H1 (cell line): ENCODE data around the gene GPANK1. TPM values are rescaled to one million over a fixed set of nuclear protein-coding genes. Genes with fewer than 3 reads are reported as not detected.

ENCODE experiments used
- CTCF ChIA-PET: fragments of 300-600 bp; sonication (Branson Sonifier 250); formaldehyde crosslinking; loops from one replicate; lab custom pipeline; 2021; ENCODE audit not compliant: partially characterized antibody; lab: Charles Lee
- POLR2A ChIA-PET: fragments of 300-600 bp; sonication (Branson Sonifier 250); formaldehyde crosslinking; loops from one replicate; lab custom pipeline; 2021; ENCODE audit warnings: inconsistent platforms; ENCODE audit not compliant: partially characterized antibody; lab: Charles Lee
- DNase-seq, 2 experiments: peaks; one replicate each; pipeline versions ENCODE4 v3.0.0 to v3.0.0-alpha.2; 2010 to 2022; ENCODE audit warnings: low spot score in 2 of 2, low read depth in 1 of 2, mixed read lengths in 1 of 2
- FAIRE-seq: peaks from 2 replicates; lab custom pipeline; 2011; peaks lifted over from hg19 to GRCh38; lab: Jason Lieb, UNC
- H2AFZ ChIP-seq: 2 replicates; pipeline ENCODE4 v1.8.1; 2012; ENCODE audit warnings: low read length, inconsistent platforms
- H2AK5ac ChIP-seq: 2 replicates; pipeline ENCODE4 v1.6.1; 2013; ENCODE audit warnings: low read depth, low read length
- H2BK120ac ChIP-seq: replicated peaks from 2 replicates; pipeline ENCODE3; 2013; ENCODE audit warnings: low read depth, low read length, inconsistent platforms
- H2BK12ac ChIP-seq: 2 replicates; pipeline ENCODE4 v1.6.1; 2013; ENCODE audit warnings: low read depth, low read length
- H2BK15ac ChIP-seq: 2 replicates; pipeline ENCODE4 v1.6.1; 2013; ENCODE audit warnings: low read length
- H2BK20ac ChIP-seq: 2 replicates; pipeline ENCODE4 v1.6.1; 2013; ENCODE audit warnings: low read length
- H2BK5ac ChIP-seq: 2 replicates; pipeline ENCODE4 v1.6.1; 2013; ENCODE audit warnings: low read depth, low read length
- H3K14ac ChIP-seq: 2 replicates; pipeline ENCODE4 v1.6.1; 2013; ENCODE audit warnings: inconsistent platforms; ENCODE audit not compliant: insufficient read length
- H3K18ac ChIP-seq: 2 replicates; pipeline ENCODE4 v1.6.1; 2013; ENCODE audit warnings: low read length; ENCODE audit errors: extremely low read depth
- H3K23ac ChIP-seq: 2 replicates; pipeline ENCODE4 v1.6.1; 2013; ENCODE audit warnings: inconsistent platforms; ENCODE audit not compliant: insufficient read length
- H3K23me2 ChIP-seq: 2 replicates; pipeline ENCODE4 v1.6.1; 2013; ENCODE audit warnings: low read depth, low read length
- H3K27ac ChIP-seq: 2 replicates; pipeline ENCODE4 v1.6.1; 2011; ENCODE audit warnings: low read depth, low read length, inconsistent platforms
- H3K27me3 ChIP-seq, 4 experiments: replicated peaks in 1 of 4; 1 replicate in 1 of 4; 2 replicates in 3 of 4; pipeline versions ENCODE4 v1.6.1 to v1.8.1; 2011 to 2013; ENCODE audit warnings: low read length in 3 of 4, mild to moderate bottlenecking in 3 of 4, inconsistent platforms in 2 of 4, mixed read lengths in 2 of 4, moderate library complexity in 1 of 4; ENCODE audit not compliant: control insufficient read depth in 3 of 4, insufficient read depth in 3 of 4; ENCODE audit errors: extremely low read depth in 1 of 4
- H3K36me3 ChIP-seq, 4 experiments: 2 replicates each; pipeline versions ENCODE4 v1.6.1 to v1.8.1; 2011 to 2013; ENCODE audit warnings: mild to moderate bottlenecking in 4 of 4, low read length in 3 of 4, moderate library complexity in 2 of 4, control low read depth in 1 of 4, inconsistent platforms in 1 of 4; ENCODE audit not compliant: insufficient read depth in 4 of 4, control insufficient read depth in 2 of 4
- H3K4ac ChIP-seq: replicated peaks from 2 replicates; pipeline ENCODE3; 2013; ENCODE audit warnings: low read length, low read depth, mixed read lengths, inconsistent platforms; ENCODE audit not compliant: insufficient read length
- H3K4me1 ChIP-seq, 4 experiments: replicated peaks in 1 of 4; 1 replicate in 1 of 4; 2 replicates in 3 of 4; pipeline versions ENCODE4 v1.6.1 to v1.8.1; 2011 to 2013; ENCODE audit warnings: low read length in 3 of 4, inconsistent platforms in 2 of 4, mixed read lengths in 1 of 4; ENCODE audit not compliant: insufficient read depth in 4 of 4, control insufficient read depth in 3 of 4
- H3K4me2 ChIP-seq, 2 experiments: 2 replicates each; pipeline versions ENCODE4 v1.6.1 to v1.8.1; 2011 to 2013; ENCODE audit warnings: low read depth in 2 of 2, low read length in 2 of 2, control low read depth in 1 of 2, inconsistent platforms in 1 of 2, mild to moderate bottlenecking in 1 of 2; ENCODE audit not compliant: insufficient read depth in 1 of 2
- H3K4me3 ChIP-seq, 4 experiments: fragments of 200-600, 300-600 bp in 1 of 4; sonication (generic), shearing (Covaris generic), sonication (Bioruptor Twin) in 1 of 4; 2 replicates each; pipeline versions ENCODE4 v1.5.1 to v1.8.1; 2011 to 2016; ENCODE audit warnings: low read length in 4 of 4, low read depth in 3 of 4, control low read depth in 2 of 4, inconsistent platforms in 2 of 4, mild to moderate bottlenecking in 2 of 4, mixed read lengths in 1 of 4, moderate library complexity in 1 of 4; ENCODE audit not compliant: insufficient read depth in 2 of 4; ENCODE audit errors: extremely low read depth in 1 of 4
- H3K56ac ChIP-seq: replicated peaks from 2 replicates; pipeline ENCODE3; 2013; ENCODE audit warnings: low read depth, mild to moderate bottlenecking, mixed read lengths, low read length, inconsistent platforms; ENCODE audit not compliant: insufficient read length
- H3K79me1 ChIP-seq: 2 replicates; pipeline ENCODE4 v1.6.1; 2013; ENCODE audit warnings: low read depth, low read length, control low read depth
- H3K79me2 ChIP-seq, 2 experiments: 2 replicates each; pipeline versions ENCODE4 v1.6.1 to v1.8.1; 2012 to 2013; ENCODE audit warnings: low read length in 2 of 2, mild to moderate bottlenecking in 2 of 2, inconsistent platforms in 1 of 2; ENCODE audit not compliant: insufficient read depth in 2 of 2, control insufficient read depth in 1 of 2
- H3K9ac ChIP-seq, 4 experiments: replicated peaks in 1 of 4; 1 replicate in 1 of 4; 2 replicates in 3 of 4; pipeline versions ENCODE4 v1.6.1 to v1.8.1; 2011 to 2013; ENCODE audit warnings: low read depth in 3 of 4, low read length in 3 of 4, control low read depth in 2 of 4, mild to moderate bottlenecking in 2 of 4, moderate library complexity in 2 of 4, inconsistent platforms in 1 of 4; ENCODE audit errors: extremely low read depth in 1 of 4
- H3K9me3 ChIP-seq, 2 experiments: 2 replicates each; pipeline versions ENCODE4 v1.6.1 to v1.8.1; 2012 to 2013; ENCODE audit warnings: mild to moderate bottlenecking in 2 of 2, moderate library complexity in 2 of 2, control low read depth in 1 of 2, inconsistent platforms in 1 of 2, low read depth in 1 of 2, low read length in 1 of 2, mixed read lengths in 1 of 2; ENCODE audit not compliant: insufficient read depth in 2 of 2
- H4K20me1 ChIP-seq, 2 experiments: replicated peaks in 1 of 2; 2 replicates each; pipeline versions ENCODE3 to v1.8.1; 2011 to 2013; ENCODE audit warnings: inconsistent platforms in 2 of 2, low read length in 2 of 2, mild to moderate bottlenecking in 1 of 2; ENCODE audit not compliant: insufficient read depth in 2 of 2, control insufficient read depth in 1 of 2
- H4K5ac ChIP-seq: 2 replicates; pipeline ENCODE4 v1.6.1; 2013; ENCODE audit warnings: low read length, low read depth, mixed read lengths, inconsistent platforms; ENCODE audit not compliant: insufficient read length
- H4K8ac ChIP-seq: 2 replicates; pipeline ENCODE4 v1.8.0; 2013; ENCODE audit warnings: mild to moderate bottlenecking, moderate library complexity, low read length, inconsistent platforms; ENCODE audit not compliant: insufficient read depth; ENCODE audit errors: extremely low read depth
- H4K91ac ChIP-seq: replicated peaks from 2 replicates; pipeline ENCODE3; 2013; ENCODE audit warnings: low read length, mixed read lengths, inconsistent platforms; ENCODE audit not compliant: insufficient read length
- CREB1 ChIP-seq: IDR thresholded peaks from 2 replicates; pipeline ENCODE4 v1.6.1; 2012; ENCODE audit warnings: inconsistent platforms
- EGR1 ChIP-seq: IDR thresholded peaks from 2 replicates; pipeline ENCODE4 v1.6.1; 2011; ENCODE audit warnings: low read depth, low read length, borderline replicate concordance
- JUN ChIP-seq: IDR thresholded peaks from 2 replicates; pipeline ENCODE4 v1.6.1; 2011; ENCODE audit warnings: low read depth, mild to moderate bottlenecking, improper control_type of control experiment, low read length
- KDM5A ChIP-seq: fragments of 200-600 bp; IDR thresholded peaks from 2 replicates; pipeline ENCODE4 v1.7.1; 2012; ENCODE audit warnings: mild to moderate bottlenecking, low read length, inconsistent platforms, mixed read lengths
- NANOG ChIP-seq: IDR thresholded peaks from 2 replicates; pipeline ENCODE4 v1.6.1; 2011; ENCODE audit warnings: low read length, low read depth, mild to moderate bottlenecking, inconsistent platforms; ENCODE audit not compliant: insufficient read depth, poor library complexity, severe bottlenecking
- SIRT6 ChIP-seq: IDR thresholded peaks from one replicate; pipeline ENCODE4 v1.7.1; 2012; ENCODE audit warnings: low read length, inconsistent platforms
- WGBS, 2 experiments: shearing (Covaris generic) in 1 of 2; methylation state at CpG; one replicate each; pipeline versions ENCODE4 v1.1.6 to v1.1.7; 2013 to 2015; ENCODE audit warnings: low lambda C conversion rate in 2 of 2, mixed read lengths in 2 of 2, inconsistent platforms in 1 of 2, low coverage in 1 of 2, missing lambda C conversion rate in 1 of 2; ENCODE audit not compliant: insufficient replicate concordance in 2 of 2, insufficient coverage in 1 of 2, insufficient read length in 1 of 2; ENCODE audit errors: extremely low coverage in 1 of 2, missing lambda C conversion rate in 1 of 2; 5-methylcytosine and 5-hydroxymethylcytosine counted together
- polyA plus RNA-seq, 7 experiments: library from polyadenylated mRNA; depleted of rRNA in 3 of 7; stranded (reverse) in 5 of 7; unstranded in 2 of 7; fragments of >200 nt in 5 of 7; fragments of 200-250 nt in 2 of 7; gene quantifications; 1 replicate in 5 of 7; 2 replicates in 1 of 7; 4 replicates in 1 of 7; pipeline versions ENCODE4 v1.2.1 to v1.2.3, GENCODE V29; 2011 to 2013; ENCODE audit warnings: missing spikeins in 2 of 7, mixed read lengths in 2 of 7
- total RNA-seq: library from RNA; stranded (reverse); fragmentation: NEBNext Ultra II Directional; extraction: Animal tissue kit (Norgen Biotek cat#: 25700); gene quantifications from 2 replicates; pipeline ENCODE4 v1.2.1, GENCODE V29; 2021
- TF ChIP-seq, protein P1 (sequence below): IDR thresholded peaks from 2 replicates; pipeline ENCODE4 v1.6.1; 2012; ENCODE audit warnings: low read length, inconsistent platforms
- TF ChIP-seq, protein P2 (sequence below): IDR thresholded peaks from 2 replicates; pipeline ENCODE4 v1.6.1; 2012; ENCODE audit warnings: inconsistent platforms

The GPANK1 gene
- total and polyA plus RNA-seq, 2 of the 8 experiments (the other 6 are each of a cell fraction or from before 2014, with no cell fraction given) = 24.5 to 30.2 TPM

DNA sequence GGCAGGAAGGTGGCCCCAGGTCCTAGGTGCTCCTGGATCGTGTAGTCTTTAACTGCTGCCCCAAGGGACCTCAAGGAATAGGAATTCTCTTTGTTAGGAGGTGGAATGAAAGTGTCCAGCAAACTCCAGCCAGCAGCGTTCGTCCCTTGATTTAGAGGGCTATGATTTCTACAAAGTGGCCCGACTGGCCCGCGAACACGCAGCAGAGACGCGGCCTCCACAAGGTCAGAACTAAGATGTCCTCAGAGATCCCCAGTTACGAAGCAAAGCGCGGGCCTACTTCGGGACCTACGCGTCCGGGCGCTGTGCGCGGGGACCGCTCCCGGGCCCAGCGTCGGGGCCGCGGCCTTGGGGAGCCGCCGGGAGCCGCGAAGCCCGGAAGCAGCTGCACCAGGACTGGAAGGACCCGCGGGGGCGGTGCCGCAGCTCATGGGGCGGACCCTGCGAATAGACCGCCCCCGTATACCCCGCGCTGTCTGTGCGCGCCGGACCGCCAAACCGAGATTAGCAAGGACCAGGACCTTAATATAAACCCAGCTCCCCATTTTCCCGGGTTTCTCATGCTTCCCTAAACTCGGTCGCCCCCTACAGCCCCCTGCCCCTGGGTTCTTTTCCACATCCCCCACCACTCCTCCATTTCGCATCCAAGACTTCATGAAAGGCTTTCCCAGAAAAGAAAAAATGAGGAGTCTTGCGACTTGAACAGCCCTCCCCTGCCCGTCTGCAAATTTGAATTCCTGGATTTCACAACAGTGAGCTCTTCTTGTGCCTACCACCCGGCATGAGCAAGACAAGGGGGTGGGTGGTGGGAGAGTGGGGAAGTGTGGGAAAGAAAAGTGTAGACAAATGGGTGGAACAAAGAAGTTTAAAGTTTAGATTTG lies 4.2 kb downstream of the GPANK1 start, which contains the start of gene C6orf47:
Gene C6orf47 (minus strand): TSS at position 398 of the 881 bp plus-strand sequence. CDS start 831 bp downstream, outside the sequence.
- no peak within 1 kb of the TSS for H2BK20ac ChIP-seq
- H3K18ac ChIP-seq = peak within 1 kb of the TSS; percentile 42; the same call in 1 of the 2 replicates
- CTCF ChIA-PET = interaction anchor here (0.6 to 1.6 kb wide), 16 partner anchors 8 to 227 kb away, joined by 3 to 6 read pairs (median 3); partner anchors contain the start of genes ATP6V1G2, BAG6 and LY6G5B
- peaks cover 0 to 39% of the 10 kb centered on the region in 2 experiments; a peak in 3 of 4 replicates for H3K79me2 ChIP-seq
- H3K4me2 ChIP-seq = peak within 1 kb of the TSS; percentile 94 to 95
- 0 out of 2 replicates have a peak within 1 kb of the TSS, but pooled peaks have one; percentile 1 for H2BK5ac ChIP-seq
- peak within 1 kb of the TSS; percentile 76 for H4K91ac ChIP-seq
- peaks cover 4 to 19% (median 9%) of the 10 kb centered on the region in 4 experiments; a peak in 6 of 8 replicates for H3K36me3 ChIP-seq
- H3K23ac ChIP-seq = no peak within 1 kb of the TSS
- H3K56ac ChIP-seq = peak within 1 kb of the TSS; percentile 77
- H3K27me3 ChIP-seq = no peaks in the 10 kb centered on the region
- H4K5ac ChIP-seq = peak within 1 kb of the TSS; percentile 73
- H4K20me1 ChIP-seq = peaks cover 0 to 3% of the 10 kb centered on the region in 2 experiments
- H3K4ac ChIP-seq = peak within 1 kb of the TSS; percentile 83
- no peak within 1 kb of the TSS for H2AK5ac ChIP-seq
- peak within 1 kb of the TSS; percentile 75 to 93 (median 82) for H3K9ac ChIP-seq
- H4K8ac ChIP-seq = peak within 1 kb of the TSS; percentile 94
- H3K4me3 ChIP-seq = peak within 1 kb of the TSS; percentile 85 to 94 (median 88)
- H2BK12ac ChIP-seq = no peak within 1 kb of the TSS
- peak within 1 kb of the TSS; percentile 84; the same call in 1 of the 2 replicates for H2AFZ ChIP-seq
- peaks cover 8% of the 10 kb centered on the region for H3K23me2 ChIP-seq
- 4% methylated on average over 50 of the region's 52 CpGs; no CpG with 5 or more reads in 1 of the 2 experiments for WGBS, 2 experiments
- H3K4me1 ChIP-seq = peaks cover 0 to 15% (median 4%) of the 10 kb centered on the region in 4 experiments; a peak in 5 of 7 replicates
- H2BK15ac ChIP-seq = peak within 1 kb of the TSS; percentile 8; the same call in 1 of the 2 replicates
- FAIRE-seq = no peak
- H2BK120ac ChIP-seq = no peak within 1 kb of the TSS
- peak within 1 kb of the TSS; percentile 63 for H3K27ac ChIP-seq
- H3K14ac ChIP-seq = peak within 1 kb of the TSS; percentile 71
- H3K79me1 ChIP-seq = peaks cover 7% of the 10 kb centered on the region; the same call in 1 of the 2 replicates
- POLR2A ChIA-PET = interaction anchor here (0.6 to 25.5 kb wide), 29 partner anchors 7 to 203 kb away, joined by 3 to 883 read pairs (median 5); partner anchors contain the start of genes AIF1, APOM, ATP6V1G2 and BAG6
- no peaks in the 10 kb centered on the region for H3K9me3 ChIP-seq
- peak; percentile 59 to 90 for DNase-seq
- TF ChIP-seq CREB1 (no peak; the same call in none of the 2 replicates), JUN (no peak), EGR1 (peak; percentile 89), NANOG (no peak), SIRT6 (no peak), KDM5A (no peak)
- TF ChIP-seq, protein P1, sequence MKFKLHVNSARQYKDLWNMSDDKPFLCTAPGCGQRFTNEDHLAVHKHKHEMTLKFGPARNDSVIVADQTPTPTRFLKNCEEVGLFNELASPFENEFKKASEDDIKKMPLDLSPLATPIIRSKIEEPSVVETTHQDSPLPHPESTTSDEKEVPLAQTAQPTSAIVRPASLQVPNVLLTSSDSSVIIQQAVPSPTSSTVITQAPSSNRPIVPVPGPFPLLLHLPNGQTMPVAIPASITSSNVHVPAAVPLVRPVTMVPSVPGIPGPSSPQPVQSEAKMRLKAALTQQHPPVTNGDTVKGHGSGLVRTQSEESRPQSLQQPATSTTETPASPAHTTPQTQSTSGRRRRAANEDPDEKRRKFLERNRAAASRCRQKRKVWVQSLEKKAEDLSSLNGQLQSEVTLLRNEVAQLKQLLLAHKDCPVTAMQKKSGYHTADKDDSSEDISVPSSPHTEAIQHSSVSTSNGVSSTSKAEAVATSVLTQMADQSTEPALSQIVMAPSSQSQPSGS = no peak
- TF ChIP-seq, protein P2, sequence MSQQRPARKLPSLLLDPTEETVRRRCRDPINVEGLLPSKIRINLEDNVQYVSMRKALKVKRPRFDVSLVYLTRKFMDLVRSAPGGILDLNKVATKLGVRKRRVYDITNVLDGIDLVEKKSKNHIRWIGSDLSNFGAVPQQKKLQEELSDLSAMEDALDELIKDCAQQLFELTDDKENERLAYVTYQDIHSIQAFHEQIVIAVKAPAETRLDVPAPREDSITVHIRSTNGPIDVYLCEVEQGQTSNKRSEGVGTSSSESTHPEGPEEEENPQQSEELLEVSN = no peak
